GM21367 (cell line): ENCODE results near the gene TICAM1.
"Not testable (repeated sequence)": the region's sequence is repeated elsewhere in the genome, so short reads cannot be mapped to it uniquely, and the experiment has no call there.

Experiments
- ATAC-seq: cut with Tn5 transposase; IDR thresholded peaks from one replicate; pipeline ENCODE4 v1.9.1; 2021; ENCODE audit not compliant: unreplicated experiment

The TICAM1 gene

GRCh38 chr19:4845975-4846374 lies 14.5 kb upstream of the TICAM1 start:
- ATAC-seq, result not testable (repeated sequence)

- ATAC-seq, result no peak
These were observed 13.1 kb upstream of the TICAM1 start for GRCh38 chr19:4844348-4845179.

GRCh38 chr19:4843647-4843965 lies 12.1 kb upstream of the TICAM1 start:
- no peak for ATAC-seq

GRCh38 chr19:4839192-4839591 lies 7.7 kb upstream of the TICAM1 start:
- ATAC-seq, result no peak

GRCh38 chr19:4832776-4833175 lies 1.3 kb upstream of the TICAM1 start:
- no peak for ATAC-seq

GRCh38 chr19:4831979-4832340 lies 448 bp upstream of the TICAM1 start:
- ATAC-seq, result not testable (repeated sequence)

GRCh38 chr19:4830768-4831265 lies 695 bp downstream of the TICAM1 start:
- ATAC-seq, result no peak

- no peak for ATAC-seq
These were observed 1.2 kb downstream of the TICAM1 start for GRCh38 chr19:4830332-4830731.

GRCh38 chr19:4829001-4829712 lies 2.4 kb downstream of the TICAM1 start:
- no peak for ATAC-seq

GRCh38 chr19:4823577-4823976 lies 7.9 kb downstream of the TICAM1 start:
- ATAC-seq, result no peak

- not testable (repeated sequence) for ATAC-seq
These were observed 9.2 kb downstream of the TICAM1 start for GRCh38 chr19:4822354-4822753.

GRCh38 chr19:4821265-4821664 lies 10.2 kb downstream of the TICAM1 start:
- no peak for ATAC-seq

- ATAC-seq, result no peak
These were observed 13.8 kb downstream of the TICAM1 start for GRCh38 chr19:4817467-4818277.

GRCh38 chr19:4816950-4817278 lies 14.6 kb downstream of the TICAM1 start:
- ATAC-seq, result no peak

- ATAC-seq, result no peak
These were observed 15.1 kb downstream of the TICAM1 start for GRCh38 chr19:4816202-4816949.

- ATAC-seq, result no peak
These were observed 15.9 kb downstream of the TICAM1 start for GRCh38 chr19:4815426-4816201.

GRCh38 chr19:4814625-4815425 lies 16.7 kb downstream of the TICAM1 start:
- no peak for ATAC-seq

- no peak for ATAC-seq
These were observed 20.0 kb downstream of the TICAM1 start for GRCh38 chr19:4811328-4812131.

- no peak for ATAC-seq
These were observed 24.3 kb downstream of the TICAM1 start for GRCh38 chr19:4807188-4807587.
